CD14-positive monocyte (primary cell): ENCODE data around the gene MTHFSD. TPM values are rescaled to one million over a fixed set of nuclear protein-coding genes. Genes with fewer than 3 reads are reported as not detected.

Experiments used
- DNase-seq, 3 donors: peaks; one replicate each; pipeline ENCODE4 v3.0.0-alpha.2; 2011 to 2022
- H2AFZ ChIP-seq: 2 replicates; pipeline ENCODE4 v1.6.0; 2012; ENCODE audit warnings: mild to moderate bottlenecking, low read depth, low read length, inconsistent platforms; ENCODE audit not compliant: insufficient read depth, poor library complexity, severe bottlenecking
- H3K27ac ChIP-seq, 2 donors: 1 replicate in 1 of 2; 2 replicates in 1 of 2; pipeline ENCODE4 v1.5.1; 2012 to 2013; ENCODE audit warnings: low read length in 2 of 2, control low read depth in 1 of 2, inconsistent platforms in 1 of 2, low read depth in 1 of 2, mild to moderate bottlenecking in 1 of 2
- H3K27me3 ChIP-seq, 2 donors: one replicate each; pipeline versions ENCODE4 v1.6.0 to v1.6.1; 2011 to 2013; ENCODE audit warnings: low read length in 2 of 2; ENCODE audit not compliant: control insufficient read depth in 2 of 2, insufficient read depth in 2 of 2
- H3K36me3 ChIP-seq, 2 donors: replicated peaks in 1 of 2; 1 replicate in 1 of 2; 2 replicates in 1 of 2; pipeline versions ENCODE4 v1.5.1 to v1.6.1; 2012 to 2013; ENCODE audit warnings: low read length in 2 of 2, control low read depth in 1 of 2, inconsistent platforms in 1 of 2, mild to moderate bottlenecking in 1 of 2; ENCODE audit not compliant: insufficient read depth in 2 of 2, control insufficient read depth in 1 of 2
- H3K4me1 ChIP-seq, 2 donors: 1 replicate in 1 of 2; 2 replicates in 1 of 2; pipeline versions ENCODE4 v1.5.1 to v1.6.1; 2012 to 2013; ENCODE audit warnings: low read length in 2 of 2, control low read depth in 1 of 2, inconsistent platforms in 1 of 2, mild to moderate bottlenecking in 1 of 2, moderate library complexity in 1 of 2; ENCODE audit not compliant: insufficient read depth in 2 of 2, control insufficient read depth in 1 of 2
- H3K4me2 ChIP-seq: replicated peaks from 2 replicates; pipeline ENCODE3; 2012; ENCODE audit warnings: low read length, moderate library complexity, mild to moderate bottlenecking; ENCODE audit not compliant: poor library complexity, severe bottlenecking; ENCODE audit errors: extremely low read depth
- H3K4me3 ChIP-seq, 3 experiments: fragments of 200-600 bp in 1 of 3; sonication (generic) in 1 of 3; replicated peaks in 1 of 3; 1 replicate in 2 of 3; 2 replicates in 1 of 3; pipeline ENCODE4 v1.5.1; 2011 to 2013; ENCODE audit warnings: low read length in 3 of 3, mild to moderate bottlenecking in 3 of 3, control low read depth in 2 of 3, low read depth in 2 of 3, inconsistent platforms in 1 of 3, moderate library complexity in 1 of 3
- H3K79me2 ChIP-seq: 2 replicates; pipeline ENCODE4 v1.6.0; 2012; ENCODE audit warnings: mild to moderate bottlenecking, control low read depth, inconsistent platforms, low read length, moderate library complexity; ENCODE audit not compliant: insufficient read depth
- H3K9ac ChIP-seq: 2 replicates; pipeline ENCODE4 v1.6.0; 2017; ENCODE audit warnings: low read length, mild to moderate bottlenecking; ENCODE audit not compliant: insufficient read depth, poor library complexity, severe bottlenecking
- H3K9me3 ChIP-seq, 2 donors: replicated peaks in 1 of 2; 1 replicate in 1 of 2; 2 replicates in 1 of 2; pipeline versions ENCODE4 v1.5.1 to v1.6.1; 2012 to 2013; ENCODE audit warnings: low read length in 2 of 2, control low read depth in 1 of 2; ENCODE audit not compliant: control insufficient read depth in 1 of 2, insufficient read depth in 1 of 2
- H4K20me1 ChIP-seq: 2 replicates; pipeline ENCODE4 v1.6.0; 2012; ENCODE audit warnings: mild to moderate bottlenecking, low read length, control low read depth, moderate library complexity; ENCODE audit not compliant: insufficient read depth
- H3K27ac Mint-ChIP-seq, 7 donors: one replicate each; pipeline ENCODE4 v1.8.0; 2020; ENCODE audit warnings: mild to moderate bottlenecking in 7 of 7, mixed read lengths in 7 of 7, moderate library complexity in 6 of 7, inconsistent platforms in 2 of 7
- H3K27me3 Mint-ChIP-seq, 3 donors: one replicate each; pipeline ENCODE4 v1.8.0; 2021 to 2022; ENCODE audit warnings: low read depth in 3 of 3, mild to moderate bottlenecking in 3 of 3, mixed read lengths in 3 of 3, moderate library complexity in 3 of 3, inconsistent platforms in 1 of 3
- H3K36me3 Mint-ChIP-seq, 2 donors: one replicate each; pipeline ENCODE4 v1.8.0; 2020; ENCODE audit warnings: mixed read lengths in 2 of 2, inconsistent platforms in 1 of 2, mild to moderate bottlenecking in 1 of 2
- H3K4me1 Mint-ChIP-seq: one replicate; pipeline ENCODE4 v1.8.0; 2020; ENCODE audit warnings: mild to moderate bottlenecking, mixed read lengths
- H3K4me3 Mint-ChIP-seq, 2 donors: one replicate each; pipeline ENCODE4 v1.8.0; 2020; ENCODE audit warnings: mild to moderate bottlenecking in 2 of 2, mixed read lengths in 2 of 2, moderate library complexity in 1 of 2
- H3K9me3 Mint-ChIP-seq, 7 donors: one replicate each; pipeline ENCODE4 v1.8.0; 2020 to 2022; ENCODE audit warnings: mixed read lengths in 7 of 7, mild to moderate bottlenecking in 6 of 7, moderate library complexity in 6 of 7, inconsistent platforms in 2 of 7
- WGBS: methylation state at CpG from one replicate; pipeline ENCODE4 v1.1.5; 2013; ENCODE audit warnings: missing lambda C conversion rate; ENCODE audit not compliant: insufficient coverage; 5-methylcytosine and 5-hydroxymethylcytosine counted together
- intact Hi-C, 2 donors: fragments of 100-400 bp; cut with micrococcal nuclease; formaldehyde crosslinking; loops; one replicate each; pipeline versions ENCODE4 v1.15.0 to v1.15.1; 2023
- polyA plus RNA-seq, 3 donors: library from polyadenylated mRNA; depleted of rRNA in 1 of 3; unstranded in 2 of 3; stranded (reverse) in 1 of 3; fragments of 300-500 nt in 2 of 3; fragments of >200 nt in 1 of 3; fragmentation: Illumina TruSeq in 2 of 3; gene quantifications; 1 replicate in 2 of 3; 2 replicates in 1 of 3; pipeline ENCODE4 v1.2.3, GENCODE V29; 2012 to 2021
- TF ChIP-seq, protein P1 (sequence below): fragments of 200-600 bp; IDR thresholded peaks from one replicate; pipeline ENCODE4 v1.8.0; 2022; ENCODE audit warnings: antibody characterized with exemption, mild to moderate bottlenecking

The MTHFSD gene
- polyA plus RNA-seq, 3 donors = 7.2 to 14.1 (median 11.7) TPM

DNA sequence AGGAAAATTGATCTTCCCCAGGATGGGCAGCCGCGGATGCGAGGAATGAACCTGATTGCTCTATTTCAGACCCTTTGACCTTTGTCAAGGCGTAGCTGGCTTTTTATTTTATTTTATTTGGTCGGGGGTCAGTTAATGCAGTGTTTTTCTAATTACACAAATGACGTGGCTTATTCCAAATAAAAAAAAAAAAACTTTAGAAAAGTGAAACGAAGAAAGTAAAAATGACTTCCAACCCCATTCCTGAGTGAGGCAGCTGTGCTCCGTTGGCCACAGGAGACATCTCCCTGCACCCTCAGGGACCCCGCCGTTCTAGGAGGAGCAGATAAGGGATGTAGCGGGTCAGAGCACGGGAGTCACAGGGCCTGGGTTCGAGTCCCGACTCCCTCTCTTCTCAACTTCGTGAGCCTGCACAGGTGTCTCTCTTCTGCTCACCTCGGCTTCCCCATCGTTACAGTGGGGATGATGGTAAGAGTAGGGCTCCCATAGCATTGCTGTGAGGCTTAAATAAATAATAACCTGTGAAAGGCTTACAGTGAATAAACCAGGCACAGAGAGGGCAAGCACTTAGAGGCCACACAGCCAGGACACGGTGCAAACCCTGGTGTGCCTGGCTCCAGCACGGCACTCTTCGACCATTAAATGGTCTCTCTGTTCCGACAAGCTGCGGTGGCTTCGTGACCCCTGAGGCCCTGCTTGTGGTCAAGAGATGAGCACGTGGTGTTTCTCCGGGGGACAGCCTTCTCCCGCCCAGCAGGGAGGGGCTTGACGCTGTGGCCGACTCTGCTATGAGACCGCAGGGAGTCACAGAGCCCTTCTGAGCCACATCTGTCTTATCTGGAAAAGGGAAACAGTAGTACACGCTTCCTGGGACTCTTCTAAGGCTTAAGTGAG is 34.5 kb downstream of the MTHFSD start:
- WGBS = 52% methylated on average over 15 of the region's 30 CpGs
- TF ChIP-seq, protein P1, sequence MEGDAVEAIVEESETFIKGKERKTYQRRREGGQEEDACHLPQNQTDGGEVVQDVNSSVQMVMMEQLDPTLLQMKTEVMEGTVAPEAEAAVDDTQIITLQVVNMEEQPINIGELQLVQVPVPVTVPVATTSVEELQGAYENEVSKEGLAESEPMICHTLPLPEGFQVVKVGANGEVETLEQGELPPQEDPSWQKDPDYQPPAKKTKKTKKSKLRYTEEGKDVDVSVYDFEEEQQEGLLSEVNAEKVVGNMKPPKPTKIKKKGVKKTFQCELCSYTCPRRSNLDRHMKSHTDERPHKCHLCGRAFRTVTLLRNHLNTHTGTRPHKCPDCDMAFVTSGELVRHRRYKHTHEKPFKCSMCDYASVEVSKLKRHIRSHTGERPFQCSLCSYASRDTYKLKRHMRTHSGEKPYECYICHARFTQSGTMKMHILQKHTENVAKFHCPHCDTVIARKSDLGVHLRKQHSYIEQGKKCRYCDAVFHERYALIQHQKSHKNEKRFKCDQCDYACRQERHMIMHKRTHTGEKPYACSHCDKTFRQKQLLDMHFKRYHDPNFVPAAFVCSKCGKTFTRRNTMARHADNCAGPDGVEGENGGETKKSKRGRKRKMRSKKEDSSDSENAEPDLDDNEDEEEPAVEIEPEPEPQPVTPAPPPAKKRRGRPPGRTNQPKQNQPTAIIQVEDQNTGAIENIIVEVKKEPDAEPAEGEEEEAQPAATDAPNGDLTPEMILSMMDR = peak; percentile 69
- peaks cover 0 to 3% of the 10 kb centered on the region in 2 donors for H3K36me3 Mint-ChIP-seq
- H3K27ac Mint-ChIP-seq = no peak overlapping the region
- Histone ChIP-seq H2AFZ (no peak overlapping the region), H3K9me3 (peaks cover 0 to 4% of the 10 kb centered on the region in 2 donors), H3K9ac (no peak overlapping the region), H3K36me3 (no peaks in the 10 kb centered on the region), H4K20me1 (no peaks in the 10 kb centered on the region), H3K27me3 (peaks cover 14 to 47% of the 10 kb centered on the region in 2 donors), H3K4me2 (no peak overlapping the region), H3K4me1 (no peaks in the 10 kb centered on the region), H3K27ac (no peak overlapping the region), H3K4me3 (no peak overlapping the region), H3K79me2 (no peaks in the 10 kb centered on the region)
- H3K4me1 Mint-ChIP-seq = peaks cover 4% of the 10 kb centered on the region
- H3K27me3 Mint-ChIP-seq = peaks cover 48 to 71% (median 54%) of the 10 kb centered on the region in 3 donors
- no peak overlapping the region for H3K4me3 Mint-ChIP-seq
- peaks cover 0 to 7% (median 0%) of the 10 kb centered on the region in 7 donors for H3K9me3 Mint-ChIP-seq
- intact Hi-C loops = loop anchor here in 1 of 2 donors (5.0 kb wide), 1 partner anchor 703 kb away; no protein-coding TSS in a partner anchor
- DNase-seq = no peak

DNA sequence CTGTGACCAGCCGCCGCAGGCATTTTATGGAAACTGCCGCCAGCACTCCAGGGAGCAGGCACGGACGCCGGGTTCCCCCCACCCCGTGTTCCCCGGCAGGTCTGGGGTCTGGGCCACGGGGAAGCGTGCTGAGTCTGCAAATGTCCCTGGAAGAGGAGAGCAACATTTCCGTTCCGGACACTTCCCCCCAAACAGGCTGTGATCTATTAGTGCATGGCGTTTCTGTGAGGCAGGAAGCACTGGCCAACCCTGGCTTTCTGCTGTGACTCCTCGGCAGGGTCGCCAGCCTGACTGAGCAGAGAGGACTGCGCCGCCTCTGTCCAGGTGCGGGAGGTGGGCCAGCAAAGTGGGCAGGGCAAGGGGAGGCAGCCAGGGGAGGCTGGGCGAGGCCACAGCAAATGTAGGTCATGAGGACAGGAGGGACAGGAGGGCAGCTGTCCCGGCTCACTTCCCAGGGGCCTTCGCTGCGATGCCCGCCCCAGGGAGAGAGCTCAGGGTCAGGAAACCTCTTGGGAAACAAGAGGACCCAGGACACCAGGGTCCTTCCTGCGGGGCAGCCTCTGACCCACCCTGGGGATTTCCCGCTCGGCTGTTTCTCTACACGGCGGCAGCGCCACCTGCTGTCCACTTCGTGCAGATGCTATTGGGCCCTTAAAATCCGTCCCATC is 35.3 kb downstream of the MTHFSD start:
- H3K9ac ChIP-seq = no peak overlapping the region
- DNase-seq = peak; percentile 12 to 70 (median 53)
- no peaks in the 10 kb centered on the region for H3K4me1 ChIP-seq
- H3K4me3 Mint-ChIP-seq = no peak overlapping the region
- H3K27ac Mint-ChIP-seq = no peak overlapping the region
- H3K79me2 ChIP-seq = no peaks in the 10 kb centered on the region
- no peak overlapping the region for H2AFZ ChIP-seq
- TF ChIP-seq, protein P1 = peak; percentile 96
- no peaks in the 10 kb centered on the region for H3K36me3 ChIP-seq
- no peak overlapping the region for H3K27ac ChIP-seq
- peaks cover 0 to 7% (median 0%) of the 10 kb centered on the region in 7 donors for H3K9me3 Mint-ChIP-seq
- H4K20me1 ChIP-seq = no peaks in the 10 kb centered on the region
- peaks cover 22 to 55% of the 10 kb centered on the region in 2 donors for H3K27me3 ChIP-seq
- H3K4me2 ChIP-seq = no peak overlapping the region
- no peak overlapping the region for H3K4me3 ChIP-seq
- H3K27me3 Mint-ChIP-seq = peaks cover 55 to 79% (median 62%) of the 10 kb centered on the region in 3 donors
- WGBS = 11% methylated on average over 26 of the region's 31 CpGs
- H3K4me1 Mint-ChIP-seq = peaks cover 4% of the 10 kb centered on the region
- H3K9me3 ChIP-seq = peaks cover 0 to 4% of the 10 kb centered on the region in 2 donors
- peaks cover 0 to 3% of the 10 kb centered on the region in 2 donors for H3K36me3 Mint-ChIP-seq
- intact Hi-C loops = loop anchor here in 1 of 2 donors (5.0 kb wide), 1 partner anchor 702 kb away; no protein-coding TSS in a partner anchor
